Measurements from ENCODE around the gene RBM18. TPM values are rescaled to one million over a fixed set of nuclear protein-coding genes. Genes with fewer than 3 reads are reported as not detected.

The RBM18 gene
- total RNA-seq, 2 donors from 2014 or later, result 19.1 to 25.9 TPM

GRCh38 chr9:122215663-122216062, 49.0 kb downstream of the RBM18 start:
- DNase-seq, result no peak
- no peaks in the 10 kb centered on the region for H3K9me3 ChIP-seq (ENCODE audit: control insufficient read depth, low read length, poor library complexity, severe bottlenecking)
- Mint-ChIP-seq H3K36me3 (ENCODE audit: low read depth) (peaks cover 8% of the 10 kb centered on the region), H3K4me1 (peaks cover 32% of the 10 kb centered on the region), H3K27me3 (peaks cover 92% of the 10 kb centered on the region), H3K27ac (no peak overlapping the region), H3K4me3 (no peak overlapping the region)
- no peak for ATAC-seq

- ATAC-seq (no peak), DNase-seq (no peak)
- no peak overlapping the region for H3K27ac Mint-ChIP-seq
Observed at GRCh38 chr9:122214507-122214906, 50.1 kb downstream of the RBM18 start.

DNA sequence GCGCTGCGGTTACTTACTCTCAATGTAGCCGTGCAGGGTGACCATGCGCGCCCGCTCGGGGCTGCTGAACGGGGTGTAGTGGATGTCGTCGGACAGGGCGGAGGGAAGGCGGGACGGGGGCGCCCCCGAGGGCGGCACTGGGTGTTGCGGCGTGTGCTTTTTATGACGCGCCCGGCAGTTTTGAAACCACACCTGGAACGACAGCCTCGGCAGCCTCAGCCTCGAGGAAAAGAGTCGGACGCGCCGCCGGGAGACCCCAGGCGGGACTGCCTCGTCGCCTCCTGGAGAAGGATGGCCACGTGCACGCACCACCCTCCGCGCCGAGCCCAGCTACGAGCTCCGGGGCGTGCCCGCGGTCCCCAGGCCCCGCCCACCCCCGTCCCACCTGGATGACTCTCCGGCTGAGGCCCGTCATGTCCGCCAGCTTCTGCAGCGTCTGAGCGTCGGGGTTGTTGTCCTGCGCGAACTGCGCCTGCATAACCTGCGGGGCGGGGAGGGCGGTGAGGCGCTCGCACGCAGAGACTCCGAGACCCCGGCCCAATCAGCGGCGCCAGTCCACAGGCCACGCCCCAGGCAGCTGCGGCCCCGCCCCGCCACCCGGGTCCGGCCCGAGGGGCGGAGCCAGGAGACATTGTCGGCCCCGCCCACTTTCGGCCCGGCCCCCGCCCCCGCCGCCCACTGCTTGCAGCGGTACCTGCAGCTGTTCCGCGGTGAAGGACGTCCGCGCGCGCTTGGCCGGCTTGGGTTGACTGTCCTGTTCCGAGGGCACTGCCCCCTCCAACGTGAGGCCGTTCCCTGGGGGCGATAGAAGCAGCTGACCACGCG, 50.8 kb downstream of the RBM18 start:
- Mint-ChIP-seq H3K36me3 (ENCODE audit: low read depth) (peaks cover 8% of the 10 kb centered on the region), H3K27me3 (peaks cover 88% of the 10 kb centered on the region), H3K4me1 (peaks cover 24% of the 10 kb centered on the region), H3K4me3 (peak overlapping the region; percentile 81), H3K27ac (no peak overlapping the region)
- peak; percentile 78 for ATAC-seq
- DNase-seq, result peak in 1 of 3 donors; percentile 28
- no peaks in the 10 kb centered on the region for H3K9me3 ChIP-seq (ENCODE audit: control insufficient read depth, low read length, poor library complexity, severe bottlenecking)

More at GRCh38 chr9:122214507-122214906, 50.1 kb downstream of the RBM18 start:
- peaks cover 90% of the 10 kb centered on the region for H3K27me3 Mint-ChIP-seq
- peaks cover 8% of the 10 kb centered on the region for H3K36me3 Mint-ChIP-seq (ENCODE audit: low read depth)
- peak overlapping the region; percentile 77 for H3K4me3 Mint-ChIP-seq
- H3K9me3 ChIP-seq (ENCODE audit: control insufficient read depth, low read length, poor library complexity, severe bottlenecking), result no peaks in the 10 kb centered on the region
- peaks cover 27% of the 10 kb centered on the region for H3K4me1 Mint-ChIP-seq

GRCh38 chr9:122213102-122213588, 51.5 kb downstream of the RBM18 start:
- H3K27me3 Mint-ChIP-seq, result peaks cover 83% of the 10 kb centered on the region
- H3K27ac Mint-ChIP-seq, result no peak overlapping the region
- H3K9me3 ChIP-seq (ENCODE audit: control insufficient read depth, low read length, poor library complexity, severe bottlenecking), result no peaks in the 10 kb centered on the region
- DNase-seq, result no peak
- H3K36me3 Mint-ChIP-seq (ENCODE audit: low read depth), result peaks cover 8% of the 10 kb centered on the region
- peaks cover 17% of the 10 kb centered on the region for H3K4me1 Mint-ChIP-seq
- no peak for ATAC-seq
- H3K4me3 Mint-ChIP-seq, result peak overlapping the region; percentile 81

DNA sequence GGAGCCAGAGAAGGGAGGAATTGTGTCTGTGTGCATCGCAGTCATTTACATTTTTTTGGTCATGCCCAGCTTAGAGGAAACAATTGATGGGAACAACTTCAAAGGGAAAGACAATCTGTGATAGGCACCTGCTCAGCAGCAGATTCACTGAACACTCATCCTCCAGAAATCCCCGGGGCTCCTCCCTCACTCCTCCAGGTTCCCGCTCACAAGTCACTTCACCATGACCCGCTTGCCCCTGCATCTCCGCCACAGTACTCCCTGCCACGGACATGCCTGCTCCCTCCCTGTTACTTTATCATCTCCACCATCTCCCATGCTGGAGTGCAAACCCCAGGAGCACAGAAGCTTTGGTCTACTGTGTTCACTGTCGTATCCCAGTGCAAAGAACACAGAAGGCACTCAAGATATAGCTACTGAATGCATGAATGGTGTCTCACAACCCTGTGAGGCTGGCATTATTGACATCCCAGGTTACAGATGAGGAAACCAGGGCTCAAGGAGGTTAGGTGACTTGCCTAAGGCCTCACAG, 52.1 kb downstream of the RBM18 start:
- Mint-ChIP-seq H3K27ac (no peak overlapping the region), H3K27me3 (peaks cover 83% of the 10 kb centered on the region), H3K4me1 (peaks cover 14% of the 10 kb centered on the region), H3K4me3 (peak overlapping the region; percentile 81), H3K36me3 (ENCODE audit: low read depth) (peaks cover 8% of the 10 kb centered on the region)
- H3K9me3 ChIP-seq (ENCODE audit: control insufficient read depth, low read length, poor library complexity, severe bottlenecking), result no peaks in the 10 kb centered on the region
- DNase-seq, result no peak
- ATAC-seq, result no peak

DNA sequence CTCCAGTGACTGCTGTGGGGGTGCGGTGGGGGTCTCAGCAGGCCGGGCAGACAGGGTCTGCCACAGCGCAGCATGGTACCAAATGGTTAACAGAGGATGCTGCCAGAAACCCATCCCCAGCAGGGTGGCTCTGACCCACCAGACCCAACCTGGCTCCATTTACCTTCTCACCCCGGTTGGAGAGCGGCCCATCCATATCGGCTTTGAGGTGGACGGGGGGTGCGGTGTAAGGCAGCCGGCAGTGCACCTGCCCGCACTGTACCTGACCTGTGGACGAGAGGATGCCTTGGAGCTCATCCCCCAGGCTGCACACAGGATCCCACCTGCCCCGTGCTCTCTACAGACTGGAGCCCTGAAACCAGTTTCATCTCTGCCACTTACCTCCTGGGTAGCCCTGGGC, 55.2 kb downstream of the RBM18 start:
- H3K4me1 Mint-ChIP-seq, result peaks cover 13% of the 10 kb centered on the region
- peaks cover 4% of the 10 kb centered on the region for H3K36me3 Mint-ChIP-seq (ENCODE audit: low read depth)
- H3K4me3 Mint-ChIP-seq, result no peak overlapping the region
- H3K9me3 ChIP-seq (ENCODE audit: control insufficient read depth, low read length, poor library complexity, severe bottlenecking), result no peaks in the 10 kb centered on the region
- H3K27me3 Mint-ChIP-seq, result peaks cover 70% of the 10 kb centered on the region
- no peak for ATAC-seq
- H3K27ac Mint-ChIP-seq, result no peak overlapping the region
- DNase-seq, result no peak

- DNase-seq, result no peak
- Mint-ChIP-seq H3K27ac (no peak overlapping the region), H3K36me3 (ENCODE audit: low read depth) (no peaks in the 10 kb centered on the region), H3K4me3 (no peak overlapping the region), H3K27me3 (peaks cover 53% of the 10 kb centered on the region), H3K4me1 (peaks cover 2% of the 10 kb centered on the region)
- H3K9me3 ChIP-seq (ENCODE audit: control insufficient read depth, low read length, poor library complexity, severe bottlenecking), result no peaks in the 10 kb centered on the region
- ATAC-seq, result no peak
Observed at GRCh38 chr9:122207096-122207495, 57.5 kb downstream of the RBM18 start.

DNA sequence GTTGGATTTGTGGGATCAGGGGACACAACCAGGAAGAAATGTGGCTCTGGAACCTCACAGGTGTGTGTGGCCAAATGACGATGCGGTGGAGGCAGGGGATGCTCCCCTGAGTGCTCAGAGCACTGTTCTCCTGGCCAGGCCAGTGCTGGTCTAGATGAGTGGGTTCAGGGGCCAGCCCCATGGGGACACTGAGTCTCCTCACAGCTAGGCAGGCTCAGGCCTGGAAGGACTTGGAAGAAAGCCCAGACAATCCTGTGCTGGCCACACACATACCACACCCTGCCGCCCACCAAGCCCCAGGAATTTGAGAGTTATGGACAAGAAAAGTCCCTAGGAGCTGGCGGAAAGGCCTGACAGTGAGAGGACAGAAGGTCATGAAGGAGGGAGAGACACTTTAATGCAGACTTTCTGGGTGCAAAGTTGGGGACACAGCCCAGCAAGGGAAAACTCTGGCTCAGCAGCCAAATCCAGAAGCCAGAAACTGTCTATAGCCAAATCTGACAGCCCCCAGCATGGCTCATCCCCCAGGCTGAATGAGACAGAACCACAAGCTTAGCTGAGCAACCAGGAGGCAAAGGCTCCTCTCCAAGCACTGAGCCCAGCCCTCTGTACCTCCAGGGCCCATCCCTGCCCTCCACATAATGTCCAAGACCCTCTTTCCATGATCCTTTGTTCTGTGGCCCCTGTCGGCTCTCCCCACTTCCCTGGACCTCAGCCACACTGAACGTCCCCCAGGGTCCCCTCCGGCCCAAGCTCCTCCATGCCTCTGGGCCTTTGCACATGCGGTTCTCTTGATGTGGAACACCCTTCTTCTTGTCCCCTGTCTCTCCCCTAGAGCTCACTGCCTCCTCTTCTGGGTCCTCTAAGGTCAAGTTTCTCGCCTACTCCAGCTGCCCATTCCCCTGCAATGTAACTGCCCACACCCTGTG, 58.3 kb downstream of the RBM18 start:
- H3K27me3 Mint-ChIP-seq, result peaks cover 46% of the 10 kb centered on the region
- H3K4me3 Mint-ChIP-seq, result no peak overlapping the region

GRCh38 chr9:122205176-122205575, 59.5 kb downstream of the RBM18 start:
- Mint-ChIP-seq H3K4me1 (peaks cover under 1% of the 10 kb centered on the region), H3K27me3 (peaks cover 34% of the 10 kb centered on the region), H3K27ac (no peak overlapping the region), H3K4me3 (no peak overlapping the region), H3K36me3 (ENCODE audit: low read depth) (no peaks in the 10 kb centered on the region)
- DNase-seq (no peak), ATAC-seq (no peak)
- H3K9me3 ChIP-seq (ENCODE audit: control insufficient read depth, low read length, poor library complexity, severe bottlenecking), result no peaks in the 10 kb centered on the region

More for the DNA sequence above, 58.3 kb downstream of the RBM18 start:
- no peak overlapping the region for H3K27ac Mint-ChIP-seq
- no peaks in the 10 kb centered on the region for H3K9me3 ChIP-seq (ENCODE audit: control insufficient read depth, low read length, poor library complexity, severe bottlenecking)
- H3K4me1 Mint-ChIP-seq, result peaks cover 2% of the 10 kb centered on the region
- no peak for DNase-seq
- no peak for ATAC-seq
- no peaks in the 10 kb centered on the region for H3K36me3 Mint-ChIP-seq (ENCODE audit: low read depth)

- Mint-ChIP-seq H3K4me1 (no peaks in the 10 kb centered on the region), H3K27ac (no peak overlapping the region), H3K36me3 (ENCODE audit: low read depth) (no peaks in the 10 kb centered on the region), H3K4me3 (no peak overlapping the region), H3K27me3 (peaks cover 29% of the 10 kb centered on the region)
- no peaks in the 10 kb centered on the region for H3K9me3 ChIP-seq (ENCODE audit: control insufficient read depth, low read length, poor library complexity, severe bottlenecking)
- ATAC-seq (no peak), DNase-seq (no peak)
Observed at GRCh38 chr9:122204491-122204890, 60.1 kb downstream of the RBM18 start.

DNA sequence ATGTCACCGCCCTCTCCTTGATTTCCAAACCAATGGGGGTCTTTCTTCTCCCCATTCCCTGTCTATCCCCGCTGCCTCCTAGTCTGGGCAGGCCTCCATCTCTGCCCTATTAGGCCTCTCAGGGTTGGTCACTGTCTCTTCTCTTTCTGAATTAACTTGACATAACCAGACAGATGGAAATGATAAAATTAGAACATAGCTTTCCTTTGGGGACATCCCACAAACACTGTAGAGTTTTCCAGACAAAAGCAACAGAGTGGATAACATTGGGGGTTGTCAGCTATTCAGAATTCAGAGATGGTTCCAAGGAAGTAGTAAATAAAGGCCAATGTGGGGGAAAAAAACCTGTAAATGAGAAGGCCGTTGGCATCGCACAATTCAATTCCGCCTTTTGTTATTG, 60.6 kb downstream of the RBM18 start:
- Mint-ChIP-seq H3K4me1 (no peaks in the 10 kb centered on the region), H3K27ac (no peak overlapping the region), H3K36me3 (ENCODE audit: low read depth) (no peaks in the 10 kb centered on the region), H3K4me3 (no peak overlapping the region), H3K27me3 (peaks cover 27% of the 10 kb centered on the region)
- no peak for DNase-seq
- H3K9me3 ChIP-seq (ENCODE audit: control insufficient read depth, low read length, poor library complexity, severe bottlenecking), result no peaks in the 10 kb centered on the region
- no peak for ATAC-seq

DNA sequence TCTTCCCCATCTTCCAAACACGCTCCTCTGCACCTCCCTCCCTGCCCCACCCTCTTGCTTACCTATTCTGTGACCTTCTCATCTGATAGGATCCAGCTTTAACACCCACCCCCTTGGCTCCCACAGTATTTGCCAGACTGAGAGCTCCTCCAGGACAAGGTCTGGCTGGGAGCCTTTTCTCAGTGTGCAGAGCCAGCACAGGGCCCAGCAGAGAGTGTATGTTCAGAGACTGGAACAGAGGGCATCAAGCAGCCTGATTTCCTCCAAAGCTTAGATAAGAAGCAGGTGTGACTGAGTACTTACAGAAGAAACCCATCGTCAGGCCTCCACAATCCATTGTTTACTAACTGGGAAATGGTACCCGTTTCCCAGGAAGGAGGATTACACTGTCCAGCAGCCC, 62.5 kb downstream of the RBM18 start:
- DNase-seq, result no peak
- peaks cover 2% of the 10 kb centered on the region for H3K4me1 Mint-ChIP-seq
- H3K4me3 Mint-ChIP-seq, result no peak overlapping the region
- H3K27ac Mint-ChIP-seq, result no peak overlapping the region
- peaks cover 27% of the 10 kb centered on the region for H3K27me3 Mint-ChIP-seq
- no peaks in the 10 kb centered on the region for H3K9me3 ChIP-seq (ENCODE audit: control insufficient read depth, low read length, poor library complexity, severe bottlenecking)
- H3K36me3 Mint-ChIP-seq (ENCODE audit: low read depth), result peaks cover 2% of the 10 kb centered on the region
- no peak for ATAC-seq

DNA sequence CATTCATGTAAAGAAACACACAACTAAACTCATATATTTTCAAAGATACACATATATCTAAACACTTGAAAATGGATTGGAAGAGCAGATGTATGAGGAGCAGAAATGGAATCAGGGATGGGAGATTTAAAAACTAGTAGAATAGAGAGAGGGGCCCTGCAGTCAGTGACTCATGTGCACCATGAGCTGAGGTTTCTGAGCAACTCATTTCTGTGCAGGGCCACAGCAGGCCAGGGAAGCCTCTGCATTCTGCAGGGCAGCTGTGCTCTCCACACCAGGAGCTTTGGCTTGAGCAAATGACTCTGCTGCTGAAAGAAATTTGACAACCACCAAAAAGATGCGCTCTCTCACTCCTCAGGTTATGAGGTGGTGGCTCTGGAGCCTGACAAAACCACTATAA, 63.0 kb downstream of the RBM18 start:
- H3K4me1 Mint-ChIP-seq, result peaks cover 2% of the 10 kb centered on the region
- peaks cover 2% of the 10 kb centered on the region for H3K36me3 Mint-ChIP-seq (ENCODE audit: low read depth)
- ATAC-seq, result no peak

More for the DNA sequence above, 63.0 kb downstream of the RBM18 start:
- Mint-ChIP-seq H3K4me3 (no peak overlapping the region), H3K27ac (peak overlapping the region; percentile 57), H3K27me3 (peaks cover 27% of the 10 kb centered on the region)
- DNase-seq, result no peak
- H3K9me3 ChIP-seq (ENCODE audit: control insufficient read depth, low read length, poor library complexity, severe bottlenecking), result no peaks in the 10 kb centered on the region
